Measurements from ENCODE around the gene MTHFD1L.

- TF ChIP-seq SUZ12 (IDR thresholded peaks at IDR 0.05; ENCODE audit: extremely low read depth, insufficient read depth, insufficient read length): no peak
- no peak for TF ChIP-seq ZNF274 (IDR thresholded peaks at IDR 0.05; ENCODE audit: low read depth, low read length)
Observed at GRCh38 chr6:151057061-151057460, 191.6 kb downstream of the MTHFD1L start.

Data from NT2/D1 (cell line).